Measurements from ENCODE around the gene HOXA7.

Gene HOXA7

DNA sequence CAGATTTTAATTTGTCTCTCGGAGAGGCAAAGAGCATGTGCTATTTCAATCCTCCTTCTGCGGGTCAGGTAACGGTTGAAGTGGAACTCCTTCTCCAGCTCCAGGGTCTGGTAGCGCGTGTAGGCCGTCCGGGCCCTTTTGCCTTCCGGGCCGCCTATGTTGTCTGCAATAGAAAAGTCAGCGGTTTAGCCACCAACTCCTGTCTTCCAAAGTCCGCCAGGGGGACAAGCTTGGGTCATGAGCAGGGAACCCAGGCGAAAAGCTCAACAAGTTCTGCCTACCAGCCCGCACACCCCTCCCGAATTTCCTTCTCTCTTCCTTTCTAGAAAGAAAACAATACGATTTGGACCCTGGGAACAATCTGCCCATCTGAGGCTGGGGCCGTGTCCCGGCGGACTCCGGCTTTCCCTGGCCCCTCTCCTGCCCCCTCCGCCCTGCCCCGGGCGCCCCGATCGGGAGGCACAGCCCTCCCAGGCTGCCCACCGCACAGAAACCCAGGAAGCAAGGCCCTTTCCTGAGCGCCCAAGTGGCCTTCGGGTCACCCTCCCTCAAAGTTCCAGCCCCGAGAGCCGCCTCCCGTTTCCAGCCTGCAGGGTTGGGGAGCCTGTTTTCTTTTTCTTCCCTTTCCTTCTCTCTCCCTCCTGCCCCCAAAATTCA, 14.4 kb downstream of the HOXA7 start:
- Mint-ChIP-seq H3K36me3 (no peaks in the 10 kb centered on the region), H3K27me3 (peaks cover 69% of the 10 kb centered on the region), H3K27ac (no peak overlapping the region), H3K9me3 (no peaks in the 10 kb centered on the region), H3K4me3 (no peak overlapping the region), H3K4me1 (no peaks in the 10 kb centered on the region)
- CTCF ChIA-PET, result no interaction called here
- DNase-seq, result no peak

DNA sequence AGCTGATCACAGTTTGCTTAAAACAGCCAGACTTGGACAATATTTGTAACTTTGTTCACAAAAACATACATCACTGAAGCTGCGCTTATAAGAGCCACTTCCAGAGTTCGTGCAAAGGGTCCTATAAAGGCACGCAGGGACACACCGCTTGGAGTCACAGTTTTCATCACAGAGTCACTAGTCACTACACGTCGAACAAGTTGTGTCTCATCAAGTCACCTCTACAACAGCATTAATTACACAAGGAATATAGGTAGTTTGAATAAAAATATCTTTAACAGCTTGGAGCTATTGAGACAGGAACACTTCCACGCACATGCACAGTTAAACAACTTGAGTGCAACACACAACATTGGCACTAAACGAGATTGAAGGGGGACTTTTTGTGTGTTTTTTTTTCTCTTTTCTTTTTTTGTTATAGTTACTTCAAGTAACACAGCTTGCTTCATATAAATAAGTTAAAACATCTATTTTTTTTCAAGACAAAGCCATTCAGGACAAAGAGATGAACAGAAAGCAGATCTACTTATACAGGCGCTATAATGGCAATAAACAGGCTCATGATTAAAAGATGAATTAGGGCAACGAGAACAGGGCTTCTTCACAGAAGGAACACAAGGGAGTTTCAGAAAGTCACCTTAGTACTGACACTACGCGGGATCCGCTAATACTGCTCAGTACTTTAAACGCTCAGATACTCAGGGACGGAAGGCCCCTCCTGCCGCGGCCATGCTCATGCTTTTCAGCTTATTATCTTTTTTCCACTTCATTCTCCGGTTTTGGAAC, 15.1 kb downstream of the HOXA7 start:
- no peaks in the 10 kb centered on the region for H3K4me1 Mint-ChIP-seq
- no peak overlapping the region for H3K27ac Mint-ChIP-seq
- DNase-seq, result no peak
- H3K36me3 Mint-ChIP-seq, result no peaks in the 10 kb centered on the region
- H3K27me3 Mint-ChIP-seq, result peaks cover 68% of the 10 kb centered on the region
- H3K4me3 Mint-ChIP-seq, result no peak overlapping the region
- no peaks in the 10 kb centered on the region for H3K9me3 Mint-ChIP-seq
- CTCF ChIA-PET, result no interaction called here

DNA sequence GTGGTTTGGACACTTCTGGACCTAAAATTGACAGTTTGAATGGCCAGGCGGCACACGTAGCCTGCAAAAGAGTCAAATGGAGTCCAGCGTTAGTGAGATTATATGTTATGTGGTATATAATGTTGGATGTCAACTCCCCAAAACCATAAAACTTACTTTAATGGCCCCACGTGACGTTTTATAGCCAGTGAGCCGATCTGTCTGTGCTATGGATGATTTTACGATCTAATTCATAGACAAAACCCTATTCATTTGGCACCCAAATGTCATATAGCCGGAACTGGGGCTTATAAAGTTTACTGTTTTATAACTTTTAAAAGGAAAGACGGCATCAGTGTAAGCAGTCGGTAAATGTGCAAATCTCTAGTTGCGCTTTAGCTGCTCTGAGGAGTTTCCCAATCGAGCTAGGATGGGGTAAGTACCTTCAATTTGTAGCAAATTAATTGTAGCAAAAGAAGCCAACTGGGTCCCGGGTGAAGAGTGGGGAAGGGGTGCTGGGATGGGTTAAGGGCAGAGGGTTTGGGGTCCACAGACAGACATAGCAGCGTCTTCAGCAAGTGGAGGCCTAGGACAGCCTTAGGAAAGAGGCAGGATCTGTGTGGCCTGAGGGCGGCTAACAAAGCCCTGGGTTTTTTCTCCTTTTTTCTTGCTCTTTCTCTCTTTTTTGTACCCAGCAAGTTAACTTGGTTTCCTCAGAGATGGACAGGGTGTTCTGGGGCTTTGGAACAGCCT, 16.2 kb downstream of the HOXA7 start:
- Mint-ChIP-seq H3K9me3 (no peaks in the 10 kb centered on the region), H3K27me3 (peaks cover 63% of the 10 kb centered on the region), H3K4me1 (peaks cover 2% of the 10 kb centered on the region), H3K27ac (no peak overlapping the region), H3K36me3 (no peaks in the 10 kb centered on the region), H3K4me3 (no peak overlapping the region)
- no peak for DNase-seq
- CTCF ChIA-PET, result no interaction called here

DNA sequence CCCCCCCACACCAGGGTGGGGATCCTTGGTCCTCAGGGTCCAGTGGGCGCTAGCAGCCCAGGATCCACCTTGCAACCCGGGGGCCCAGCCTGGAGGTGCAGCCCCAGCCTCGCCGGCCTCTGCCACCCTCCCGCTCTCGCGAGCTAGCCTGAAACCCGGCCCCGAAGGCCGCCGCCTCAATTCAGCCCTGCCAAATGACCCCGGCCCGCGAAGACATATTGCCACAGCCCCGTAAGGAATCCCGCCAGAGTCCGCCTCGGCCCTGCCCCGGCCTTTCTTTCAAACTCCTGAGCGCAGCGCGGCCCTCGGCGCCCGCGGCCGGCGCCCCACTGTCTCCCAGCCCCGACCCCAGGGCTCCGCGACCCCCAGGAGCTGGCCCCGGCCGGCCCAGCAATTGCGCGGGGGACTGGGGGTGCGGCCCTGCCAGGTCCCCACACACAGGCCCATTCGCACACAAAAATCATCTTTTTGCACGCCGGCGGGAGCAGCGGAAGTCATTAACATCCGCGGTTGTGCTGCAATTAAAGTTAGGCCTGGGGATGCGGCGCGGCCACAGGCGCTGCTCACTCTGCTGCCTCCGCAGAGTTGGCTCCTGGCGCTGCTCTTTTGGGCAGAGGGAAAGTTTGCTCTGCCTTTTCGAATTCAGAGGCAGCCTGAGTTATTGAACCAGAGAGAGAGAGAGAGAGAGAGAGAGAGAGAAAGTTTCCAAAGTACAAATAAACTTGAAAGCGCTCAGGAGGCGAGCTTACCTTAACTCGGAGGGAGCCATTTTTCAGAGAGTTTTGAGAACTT, 16.9 kb downstream of the HOXA7 start:
- Mint-ChIP-seq H3K4me3 (no peak overlapping the region), H3K36me3 (no peaks in the 10 kb centered on the region), H3K27ac (no peak overlapping the region), H3K9me3 (no peaks in the 10 kb centered on the region), H3K27me3 (peaks cover 62% of the 10 kb centered on the region), H3K4me1 (peaks cover 8% of the 10 kb centered on the region)
- CTCF ChIA-PET, result no interaction called here
- DNase-seq, result no peak

DNA sequence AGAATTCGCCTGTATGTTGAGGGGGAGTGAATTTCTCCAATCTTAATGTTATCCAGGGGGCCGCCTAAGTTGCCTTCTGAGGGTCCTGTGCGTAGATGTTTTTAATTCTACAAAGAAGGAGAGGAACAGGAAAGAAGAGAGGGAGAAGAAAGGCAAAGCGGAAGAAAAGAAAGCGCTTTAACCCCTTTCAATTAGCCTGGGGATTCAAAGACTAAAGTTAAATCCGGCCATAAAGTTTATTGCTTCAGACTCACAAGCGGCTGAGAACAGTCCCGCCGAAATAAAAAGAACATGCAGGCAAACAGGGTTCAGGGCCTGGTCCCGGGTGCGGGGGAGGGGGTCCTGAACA, 17.5 kb downstream of the HOXA7 start:
- Mint-ChIP-seq H3K27me3 (peaks cover 62% of the 10 kb centered on the region), H3K4me3 (no peak overlapping the region), H3K27ac (no peak overlapping the region), H3K36me3 (no peaks in the 10 kb centered on the region), H3K9me3 (no peaks in the 10 kb centered on the region), H3K4me1 (peaks cover 14% of the 10 kb centered on the region)
- no peak for DNase-seq
- CTCF ChIA-PET, result no interaction called here

DNA sequence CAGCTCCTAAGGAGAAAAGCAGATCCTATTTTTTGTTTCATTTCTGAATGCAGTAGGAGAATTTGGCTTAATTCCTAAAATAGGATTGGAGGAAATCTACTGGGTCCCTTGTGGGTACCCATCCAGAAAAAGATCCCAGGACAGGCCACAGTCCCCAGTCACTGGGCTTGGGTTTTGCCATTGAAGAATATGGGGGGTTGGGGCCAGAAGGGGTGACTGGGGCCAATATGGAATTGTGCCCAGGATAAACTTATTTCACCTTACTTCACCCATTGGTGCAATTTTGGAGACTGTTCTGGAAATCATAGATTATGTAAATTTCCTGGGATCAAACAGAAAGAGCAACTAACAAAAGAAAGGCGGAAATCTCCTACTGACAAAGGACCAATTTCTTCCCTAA, 18.0 kb downstream of the HOXA7 start:
- CTCF ChIA-PET, result no interaction called here

DNA sequence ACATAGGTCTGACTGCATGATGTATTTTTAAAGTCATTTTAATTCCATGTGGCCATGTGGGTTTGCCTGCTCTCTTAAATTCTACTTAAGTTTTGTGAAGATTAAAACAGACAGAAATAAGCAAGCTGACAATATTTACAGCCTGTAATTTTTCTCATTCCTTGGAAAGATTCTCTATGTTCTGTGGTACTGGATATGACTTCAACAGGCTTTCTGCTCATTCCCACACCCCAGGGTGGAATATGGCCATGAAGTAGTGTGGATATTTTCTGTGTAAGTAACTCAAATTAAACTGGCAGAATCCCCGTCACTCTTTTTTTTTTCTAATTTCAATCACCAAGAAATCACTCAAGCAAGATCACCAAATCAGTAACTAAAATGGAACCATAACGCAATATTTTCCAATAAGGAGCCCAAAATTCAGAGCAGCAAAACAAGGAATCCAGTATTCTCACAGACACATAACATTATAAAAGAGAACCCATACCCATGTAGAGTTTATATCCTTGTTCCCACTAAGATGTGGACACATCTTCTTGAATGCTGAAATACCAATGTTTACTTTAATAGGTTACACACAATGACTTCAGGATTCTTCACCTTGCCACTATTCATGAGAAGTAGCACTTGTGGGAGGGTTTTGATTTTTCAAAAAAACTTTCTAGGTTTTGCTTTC, 18.7 kb downstream of the HOXA7 start:
- no peak overlapping the region for H3K4me3 Mint-ChIP-seq
- no peak overlapping the region for H3K27ac Mint-ChIP-seq
- H3K27me3 Mint-ChIP-seq, result peaks cover 66% of the 10 kb centered on the region
- peaks cover 16% of the 10 kb centered on the region for H3K4me1 Mint-ChIP-seq
- DNase-seq, result no peak
- CTCF ChIA-PET, result interaction anchor here (0.6 kb wide), 1 partner anchor 1717 kb away, joined by 4 read pairs; no protein-coding TSS in a partner anchor
- no peaks in the 10 kb centered on the region for H3K36me3 Mint-ChIP-seq
- H3K9me3 Mint-ChIP-seq, result no peaks in the 10 kb centered on the region

More for the DNA sequence above, 18.0 kb downstream of the HOXA7 start:
- Mint-ChIP-seq H3K27me3 (peaks cover 66% of the 10 kb centered on the region), H3K4me3 (no peak overlapping the region), H3K4me1 (peaks cover 16% of the 10 kb centered on the region), H3K36me3 (no peaks in the 10 kb centered on the region), H3K27ac (no peak overlapping the region), H3K9me3 (no peaks in the 10 kb centered on the region)
- no peak for DNase-seq

DNA sequence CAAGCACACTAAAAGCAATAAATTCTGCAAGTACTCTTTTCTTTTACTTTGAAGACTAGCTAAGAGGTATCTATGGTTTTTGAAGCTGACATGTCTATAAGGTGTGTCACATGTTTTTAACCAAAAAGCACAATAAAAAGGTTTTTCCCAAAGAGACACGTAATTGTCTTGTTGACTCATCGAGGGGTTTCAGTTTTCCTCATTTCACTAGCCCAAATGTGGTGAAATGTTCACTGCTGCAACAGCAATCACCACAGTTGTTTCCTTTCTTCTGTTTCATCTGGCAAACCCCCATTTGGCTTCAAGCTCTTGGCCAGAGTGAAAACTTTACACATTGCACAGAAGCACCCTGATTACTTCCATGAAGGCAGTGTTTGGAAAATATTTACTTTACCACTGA, 22.1 kb downstream of the HOXA7 start:
- Mint-ChIP-seq H3K27me3 (peaks cover 60% of the 10 kb centered on the region), H3K4me3 (no peak overlapping the region), H3K27ac (peak overlapping the region; percentile 38), H3K4me1 (peaks cover 16% of the 10 kb centered on the region), H3K36me3 (no peaks in the 10 kb centered on the region), H3K9me3 (no peaks in the 10 kb centered on the region)
- DNase-seq, result no peak
- CTCF ChIA-PET, result interaction anchor here (0.6 to 0.8 kb wide), 2 partner anchors 15 to 499 kb away, joined by 3 to 4 read pairs; no protein-coding TSS in a partner anchor

DNA sequence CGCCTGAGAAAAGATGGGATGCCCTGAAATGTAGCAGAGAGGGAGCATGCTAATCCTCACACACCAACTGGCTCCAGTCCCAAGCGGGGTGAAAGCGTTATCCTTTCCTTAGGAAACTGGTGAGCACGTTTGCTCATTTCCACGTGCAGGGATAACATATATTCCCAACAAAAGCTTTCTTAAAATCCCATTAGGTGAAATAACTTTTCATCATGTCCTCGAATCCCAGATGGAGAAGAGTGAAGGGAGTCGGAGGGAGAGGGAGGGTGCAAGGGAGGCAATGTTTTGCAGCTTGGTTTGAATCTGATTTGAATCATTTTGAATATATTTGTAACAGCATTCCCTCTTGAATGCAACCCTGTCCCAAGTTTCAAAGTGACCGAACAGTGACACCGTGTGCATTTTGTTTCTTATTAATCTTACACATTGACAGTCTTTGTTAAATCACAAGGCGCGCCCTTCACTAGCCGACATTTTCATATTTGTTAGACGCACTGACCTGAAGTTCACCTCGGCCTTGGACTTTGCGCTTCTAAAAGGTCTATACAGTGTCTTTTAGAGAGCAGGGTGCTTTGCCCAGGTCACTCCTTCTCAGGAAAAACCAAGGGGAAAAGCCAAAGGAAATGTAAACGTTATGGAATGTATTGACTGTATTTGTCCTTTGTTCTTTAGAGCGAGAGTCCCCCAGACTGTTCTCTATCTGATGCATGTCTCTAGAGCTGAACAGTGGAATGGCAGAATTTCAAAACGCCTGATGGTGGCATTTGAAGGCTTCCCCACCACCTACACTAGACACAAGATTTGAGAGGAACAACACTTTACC, 22.9 kb downstream of the HOXA7 start:
- Mint-ChIP-seq H3K4me1 (peaks cover 16% of the 10 kb centered on the region), H3K9me3 (no peaks in the 10 kb centered on the region), H3K27me3 (peaks cover 62% of the 10 kb centered on the region), H3K4me3 (no peak overlapping the region), H3K27ac (no peak overlapping the region), H3K36me3 (no peaks in the 10 kb centered on the region)
- DNase-seq, result no peak
- CTCF ChIA-PET, result no interaction called here

DNA sequence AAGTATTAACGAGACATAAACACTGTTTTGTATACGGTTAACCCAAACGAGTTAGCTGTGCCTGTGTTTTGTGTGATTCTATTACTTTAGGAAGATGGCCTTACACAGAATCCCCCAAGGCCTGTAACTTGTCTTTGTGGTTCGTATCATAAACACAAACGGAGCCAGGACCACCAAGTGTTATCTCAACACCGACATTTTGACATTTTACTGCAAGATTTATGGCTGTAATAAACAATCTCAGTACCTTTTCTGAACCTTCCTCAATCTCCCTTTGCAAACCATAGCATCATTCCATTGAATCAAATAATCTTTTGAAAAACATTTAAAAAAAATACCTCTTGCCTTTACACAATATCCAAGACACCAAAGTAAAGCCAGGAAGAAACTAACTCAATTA, 23.5 kb downstream of the HOXA7 start:
- no peak overlapping the region for H3K27ac Mint-ChIP-seq
- no peak overlapping the region for H3K4me3 Mint-ChIP-seq
- no peaks in the 10 kb centered on the region for H3K36me3 Mint-ChIP-seq
- peaks cover 60% of the 10 kb centered on the region for H3K27me3 Mint-ChIP-seq
- H3K9me3 Mint-ChIP-seq, result no peaks in the 10 kb centered on the region
- DNase-seq, result no peak
- CTCF ChIA-PET, result no interaction called here
- H3K4me1 Mint-ChIP-seq, result peaks cover 16% of the 10 kb centered on the region

DNA sequence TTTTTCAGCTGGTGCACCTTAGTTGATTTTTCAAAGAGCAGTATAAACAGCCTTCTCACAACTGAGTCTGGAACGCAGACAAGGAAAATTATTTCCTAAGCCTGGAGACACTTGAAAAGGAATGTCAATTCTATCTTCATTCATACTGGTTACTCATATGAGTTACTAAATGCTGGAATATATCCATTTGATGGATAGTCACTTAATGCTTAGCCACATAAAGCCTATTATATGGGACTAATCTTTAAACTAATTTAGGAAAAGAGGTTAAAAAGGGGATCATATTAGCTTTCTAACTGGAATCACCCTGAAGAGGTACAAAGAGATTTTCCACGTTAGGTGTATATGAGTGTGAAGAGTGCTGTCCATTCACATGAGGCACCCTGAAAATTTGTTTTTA, 24.3 kb downstream of the HOXA7 start:
- H3K27me3 Mint-ChIP-seq, result peaks cover 54% of the 10 kb centered on the region
- no peak overlapping the region for H3K27ac Mint-ChIP-seq
- H3K9me3 Mint-ChIP-seq, result no peaks in the 10 kb centered on the region
- no peaks in the 10 kb centered on the region for H3K36me3 Mint-ChIP-seq
- no peak overlapping the region for H3K4me3 Mint-ChIP-seq
- DNase-seq, result no peak
- peaks cover 16% of the 10 kb centered on the region for H3K4me1 Mint-ChIP-seq
- CTCF ChIA-PET, result no interaction called here

DNA sequence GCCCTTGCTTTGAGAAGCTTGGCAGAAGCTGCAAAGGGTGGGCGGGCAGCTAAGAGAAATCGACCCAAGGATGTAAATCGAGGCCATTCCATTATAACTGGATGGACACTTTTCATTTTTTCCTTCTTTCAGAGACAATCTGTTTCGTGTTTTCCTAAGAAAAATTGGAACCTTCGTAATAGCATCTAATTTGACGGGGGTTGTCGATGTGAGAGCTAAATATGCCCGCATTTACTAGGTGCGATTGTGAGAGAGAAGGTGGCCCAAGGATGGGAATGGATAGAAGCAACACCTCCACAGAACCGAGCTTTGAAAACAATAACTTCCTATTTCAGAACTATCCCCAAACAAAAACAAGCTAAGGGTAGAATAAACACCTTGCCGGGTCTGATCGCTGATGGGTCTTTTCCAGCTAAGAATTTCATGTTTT, 25.1 kb downstream of the HOXA7 start:
- H3K36me3 Mint-ChIP-seq, result no peaks in the 10 kb centered on the region
- peaks cover 50% of the 10 kb centered on the region for H3K27me3 Mint-ChIP-seq
- peaks cover 16% of the 10 kb centered on the region for H3K4me1 Mint-ChIP-seq
- DNase-seq, result no peak
- H3K27ac Mint-ChIP-seq, result no peak overlapping the region
- no peaks in the 10 kb centered on the region for H3K9me3 Mint-ChIP-seq
- H3K4me3 Mint-ChIP-seq, result peak overlapping the region; percentile 43
- CTCF ChIA-PET, result no interaction called here

Measured in activated naive CD4-positive, alpha-beta T cell treated with anti-CD3 and anti-CD28 coated beads, Interleukin-2, amount 10 ng/mL, durations not matched to agents 7 days and 5 days (primary cell).